Activated naive CD8-positive, alpha-beta T cell treated with anti-CD3 and anti-CD28 coated beads, Interleukin-2, amount 10 ng/mL, durations not matched to agents 7 days and 5 days (primary cell): Measurements from ENCODE around the gene PRR22. TPM values are rescaled to one million over a fixed set of nuclear protein-coding genes. Genes with fewer than 3 reads are reported as not detected.
A peak's percentile ranks its signal among the peaks of the same experiment; 100 is the strongest.

Experiments used
- ATAC-seq: fragments of 150-1000 bp; cut with Tn5 transposase; one replicate; pipeline ENCODE4 v1.10.0; 2021; ENCODE audit warnings: low read depth, moderate library complexity
- POLR2A ChIA-PET: fragments of 350-600 bp; sonication (Branson Sonifier 250); formaldehyde crosslinking; loops from one replicate; lab custom pipeline; 2021; ENCODE audit warnings: antibody characterized with exemption; lab: Charles Lee
- DNase-seq: peaks from one replicate; pipeline ENCODE4 v3.0.0; 2021
- H3K27ac Mint-ChIP-seq: one replicate; pipeline ENCODE4 v1.8.0; 2022; ENCODE audit warnings: mild to moderate bottlenecking, mixed read lengths
- H3K27me3 Mint-ChIP-seq: one replicate; pipeline ENCODE4 v1.8.0; 2022; ENCODE audit warnings: mild to moderate bottlenecking, moderate library complexity, mixed read lengths
- H3K36me3 Mint-ChIP-seq: one replicate; pipeline ENCODE4 v1.8.0; 2021; ENCODE audit warnings: mild to moderate bottlenecking, mixed read lengths
- H3K4me1 Mint-ChIP-seq: one replicate; pipeline ENCODE4 v1.8.0; 2021; ENCODE audit warnings: mixed read lengths
- H3K4me3 Mint-ChIP-seq: one replicate; pipeline ENCODE4 v1.8.0; 2022; ENCODE audit warnings: mild to moderate bottlenecking, moderate library complexity, mixed read lengths
- H3K9me3 Mint-ChIP-seq: one replicate; pipeline ENCODE4 v1.8.0; 2021; ENCODE audit warnings: mixed read lengths
- total RNA-seq, 2 experiments: library from RNA; stranded (reverse); gene quantifications; one replicate each; pipeline ENCODE4 v1.2.3, GENCODE V29; 2021

PRR22 gene
- 1 to 10 TPM; 3.8 to 4.4 TPM for total RNA-seq

DNA sequence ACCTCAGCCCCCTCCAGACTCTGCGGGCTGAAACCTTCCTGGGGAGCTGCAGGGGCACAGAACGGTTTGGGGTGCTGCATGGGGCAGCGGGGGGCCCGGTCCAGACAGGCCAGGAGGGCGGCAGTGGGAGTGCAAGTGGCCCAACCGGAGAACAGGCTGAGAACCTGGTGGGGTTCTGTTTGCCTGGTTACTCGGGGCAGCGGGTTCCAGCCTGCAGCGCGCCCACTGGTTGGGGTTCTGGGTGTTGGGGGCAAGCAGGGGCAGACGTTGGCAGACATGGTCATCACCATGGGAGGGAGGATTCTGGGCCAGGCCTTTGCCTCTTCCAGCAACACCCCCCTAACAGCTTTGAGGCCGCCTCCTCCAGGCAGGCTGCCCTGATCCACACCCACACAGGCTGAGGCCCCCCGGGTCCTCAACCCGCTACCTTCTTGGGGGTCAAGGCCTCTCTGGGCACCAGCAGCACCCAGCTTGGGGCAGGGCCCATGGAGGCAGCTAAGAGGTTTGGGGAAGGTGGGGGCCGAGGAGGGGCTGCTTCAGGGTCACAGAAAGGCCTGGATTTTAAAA, at the start of gene PRR22:
Gene PRR22, minus strand, starts transcription at position 166 of the 567 bp plus-strand sequence. Its CDS starts 86 bp downstream, at position 80.
- no peaks in the 10 kb centered on the region for H3K4me1 Mint-ChIP-seq
- POLR2A ChIA-PET: no interaction called here
- no peaks in the 10 kb centered on the region for H3K27me3 Mint-ChIP-seq
- H3K36me3 Mint-ChIP-seq: peaks cover 4% of the 10 kb centered on the region
- H3K9me3 Mint-ChIP-seq: no peaks in the 10 kb centered on the region
- no peak for ATAC-seq
- no peak for DNase-seq
- H3K27ac Mint-ChIP-seq: no peak within 1 kb of the TSS
- H3K4me3 Mint-ChIP-seq: no peak within 1 kb of the TSS

GRCh38 chr19:5832527-5833216, 48.1 kb upstream of the PRR22 start:
- H3K36me3 Mint-ChIP-seq: no peaks in the 10 kb centered on the region
- H3K9me3 Mint-ChIP-seq: no peaks in the 10 kb centered on the region
- peaks cover 6% of the 10 kb centered on the region for H3K27me3 Mint-ChIP-seq
- ATAC-seq (no peak), DNase-seq (no peak)
- H3K4me3 Mint-ChIP-seq: no peak overlapping the region
- H3K27ac Mint-ChIP-seq: no peak overlapping the region
- POLR2A ChIA-PET: no interaction called here
- H3K4me1 Mint-ChIP-seq: peaks cover 4% of the 10 kb centered on the region

GRCh38 chr19:5832061-5832460, 47.5 kb upstream of the PRR22 start:
- no peak for ATAC-seq
- Mint-ChIP-seq H3K36me3 (peaks cover 1% of the 10 kb centered on the region), H3K27ac (no peak overlapping the region), H3K27me3 (peaks cover 7% of the 10 kb centered on the region), H3K4me1 (peaks cover 4% of the 10 kb centered on the region), H3K9me3 (no peaks in the 10 kb centered on the region), H3K4me3 (no peak overlapping the region)
- DNase-seq: no peak
- POLR2A ChIA-PET: no interaction called here

DNA sequence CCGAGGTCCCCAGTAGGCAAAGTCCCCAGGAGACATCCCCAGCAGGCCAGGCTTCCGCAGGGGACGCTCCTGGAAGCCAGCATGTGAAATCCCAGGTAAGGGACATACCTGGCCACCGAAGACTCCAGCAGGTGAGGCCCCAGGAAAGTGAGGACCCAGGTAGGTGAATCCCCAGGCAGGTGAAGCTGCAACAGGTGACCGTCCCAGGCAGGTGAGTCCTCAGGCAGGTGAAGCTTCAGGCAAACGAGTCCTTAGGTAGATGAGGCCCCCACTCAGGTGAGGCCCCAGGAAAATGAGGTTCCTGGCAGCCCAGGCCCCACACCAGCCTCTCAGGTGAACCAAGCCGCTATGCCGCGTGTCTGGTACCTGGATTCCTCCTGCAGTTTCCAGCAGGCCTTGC, 46.6 kb upstream of the PRR22 start:
- POLR2A ChIA-PET: no interaction called here
- Mint-ChIP-seq H3K27me3 (peaks cover 8% of the 10 kb centered on the region), H3K36me3 (peaks cover 2% of the 10 kb centered on the region), H3K27ac (no peak overlapping the region), H3K4me1 (peaks cover 5% of the 10 kb centered on the region), H3K4me3 (no peak overlapping the region), H3K9me3 (no peaks in the 10 kb centered on the region)
- DNase-seq: no peak
- no peak for ATAC-seq

- H3K9me3 Mint-ChIP-seq: no peaks in the 10 kb centered on the region
- ATAC-seq: no peak
- no peak for DNase-seq
- H3K36me3 Mint-ChIP-seq: peaks cover 2% of the 10 kb centered on the region
- H3K27ac Mint-ChIP-seq: peak overlapping the region; percentile 64
- peaks cover 5% of the 10 kb centered on the region for H3K4me1 Mint-ChIP-seq
- peak overlapping the region; percentile 56 for H3K4me3 Mint-ChIP-seq
- POLR2A ChIA-PET: interaction anchor here (0.5 to 3.5 kb wide), 11 partner anchors 26 to 155 kb away, joined by 3 to 72 read pairs (median 6); partner anchors contain the start of genes DUS3L, NDUFA11, NRTN and RANBP3
- peaks cover 4% of the 10 kb centered on the region for H3K27me3 Mint-ChIP-seq
Observed at GRCh38 chr19:5829567-5830310, 45.2 kb upstream of the PRR22 start.

DNA sequence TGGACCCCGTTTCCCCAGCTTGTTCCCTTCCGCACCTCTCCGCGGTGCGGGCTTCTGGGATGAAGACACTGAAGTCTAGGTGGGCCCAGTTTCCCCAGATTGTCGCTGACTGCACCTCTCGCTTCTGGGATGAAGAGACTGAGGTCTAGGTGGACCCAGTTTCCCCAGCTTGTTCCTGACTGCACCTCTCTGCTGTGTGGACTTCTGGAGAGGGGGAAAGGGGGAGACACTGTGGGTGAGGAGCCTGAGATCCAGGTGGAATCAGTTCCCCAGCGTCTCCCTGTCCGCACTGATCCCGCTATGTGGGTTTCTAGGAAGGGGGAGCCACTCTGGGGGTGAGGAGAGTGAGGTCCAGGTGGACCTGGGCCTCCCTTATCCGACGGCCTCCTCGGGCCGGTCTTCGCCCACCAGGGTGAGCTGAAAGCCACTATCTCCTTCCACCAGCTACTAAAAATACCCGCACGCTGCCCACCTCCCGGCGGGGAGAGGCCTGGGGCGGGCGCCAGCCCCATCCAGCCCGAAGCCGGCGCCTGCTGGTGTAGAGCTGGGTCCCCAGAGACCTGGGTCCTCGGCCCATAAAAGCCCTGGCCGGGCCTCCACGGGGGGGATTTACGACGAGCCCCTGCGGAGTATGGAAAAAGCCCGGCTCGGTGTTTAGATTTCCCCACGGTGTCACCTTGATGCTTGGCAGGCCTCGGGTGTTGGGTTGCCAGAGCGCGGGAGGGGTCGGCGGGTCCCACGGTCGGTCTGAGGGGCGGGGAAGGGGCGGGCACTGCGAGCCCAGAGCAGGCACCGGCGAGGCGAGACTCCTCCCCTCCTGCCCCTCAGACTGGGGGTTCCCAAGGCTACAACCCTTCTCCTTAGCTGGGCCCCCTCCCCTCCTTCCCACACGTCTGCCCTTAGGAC, 44.4 kb upstream of the PRR22 start:
- peak overlapping the region; percentile 99 for H3K4me3 Mint-ChIP-seq
- POLR2A ChIA-PET: interaction anchor here (0.5 to 3.5 kb wide), 23 partner anchors 10 to 706 kb away, joined by 3 to 72 read pairs (median 6); partner anchors contain the start of genes CATSPERD, DUS3L, FUT6 and LONP1
- peaks cover 2% of the 10 kb centered on the region for H3K36me3 Mint-ChIP-seq
- DNase-seq (peak; percentile 57), ATAC-seq (no peak)
- peak overlapping the region; percentile 100 for H3K27ac Mint-ChIP-seq
- peaks cover 5% of the 10 kb centered on the region for H3K4me1 Mint-ChIP-seq
- H3K27me3 Mint-ChIP-seq: peaks cover 2% of the 10 kb centered on the region
- H3K9me3 Mint-ChIP-seq: no peaks in the 10 kb centered on the region

DNA sequence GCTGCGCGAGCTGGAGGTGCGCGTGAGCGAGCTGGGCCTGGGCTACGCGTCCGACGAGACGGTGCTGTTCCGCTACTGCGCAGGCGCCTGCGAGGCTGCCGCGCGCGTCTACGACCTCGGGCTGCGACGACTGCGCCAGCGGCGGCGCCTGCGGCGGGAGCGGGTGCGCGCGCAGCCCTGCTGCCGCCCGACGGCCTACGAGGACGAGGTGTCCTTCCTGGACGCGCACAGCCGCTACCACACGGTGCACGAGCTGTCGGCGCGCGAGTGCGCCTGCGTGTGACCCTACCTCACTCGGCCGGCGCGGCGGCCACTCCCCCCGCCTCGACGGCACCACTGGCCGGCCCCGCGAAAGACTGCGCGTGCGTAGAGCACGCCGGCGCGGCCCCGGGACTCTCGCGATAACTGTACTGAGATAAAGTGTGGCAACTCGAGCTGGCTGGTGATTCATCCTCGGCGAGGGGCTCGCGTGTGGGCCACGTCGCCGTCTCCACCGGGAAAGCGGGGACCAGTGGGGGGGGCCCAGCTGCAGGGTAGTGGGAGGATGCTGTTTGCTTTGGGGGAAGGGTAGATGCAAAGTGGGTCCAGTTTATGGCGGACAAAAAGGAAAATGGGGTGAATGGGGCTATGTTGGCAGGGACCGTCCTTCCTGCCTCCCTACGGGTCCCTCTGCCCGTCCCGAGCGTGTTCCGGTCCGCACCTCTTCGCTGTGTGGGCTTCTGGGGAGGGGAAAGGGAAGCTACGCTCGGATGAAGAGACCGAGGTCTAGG, 43.5 kb upstream of the PRR22 start:
- peaks cover 2% of the 10 kb centered on the region for H3K27me3 Mint-ChIP-seq
- H3K36me3 Mint-ChIP-seq: peaks cover 2% of the 10 kb centered on the region
- peak; percentile 99 for DNase-seq
- POLR2A ChIA-PET: interaction anchor here (0.5 to 3.5 kb wide), 27 partner anchors 11 to 707 kb away, joined by 3 to 72 read pairs (median 6); partner anchors contain the start of genes CATSPERD, DUS3L, FUT6 and LONP1
- ATAC-seq: peak; percentile 85
- peak overlapping the region; percentile 100 for H3K27ac Mint-ChIP-seq
- peaks cover 5% of the 10 kb centered on the region for H3K4me1 Mint-ChIP-seq
- H3K9me3 Mint-ChIP-seq: no peaks in the 10 kb centered on the region
- peak overlapping the region; percentile 99 for H3K4me3 Mint-ChIP-seq

DNA sequence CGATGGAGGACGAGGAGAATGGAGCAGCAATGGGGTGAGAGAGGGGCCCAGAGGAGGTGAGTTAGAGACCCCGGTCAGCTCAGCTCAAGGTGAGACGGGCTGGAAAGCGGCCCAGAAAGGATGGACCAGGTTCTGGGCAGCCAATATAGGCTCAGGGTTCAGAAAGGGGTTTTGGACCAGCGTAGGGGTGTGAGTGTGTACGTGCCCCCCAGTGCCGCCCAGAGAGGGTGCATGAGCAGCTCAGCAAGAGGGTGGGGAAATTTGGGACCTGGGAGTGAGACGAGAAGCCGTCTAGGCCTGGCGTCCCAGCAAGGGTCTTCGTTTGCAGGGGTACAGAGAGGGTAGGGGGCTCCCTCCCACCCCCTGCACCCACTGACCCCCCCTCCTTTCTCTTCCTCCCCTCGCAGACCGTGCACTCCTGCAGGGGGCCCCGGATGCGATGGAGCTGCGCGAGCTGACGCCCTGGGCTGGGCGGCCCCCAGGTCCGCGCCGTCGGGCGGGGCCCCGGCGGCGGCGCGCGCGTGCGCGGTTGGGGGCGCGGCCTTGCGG, 42.9 kb upstream of the PRR22 start:
- peak overlapping the region; percentile 95 for H3K27ac Mint-ChIP-seq
- ATAC-seq (no peak), DNase-seq (no peak)
- POLR2A ChIA-PET: interaction anchor here (0.6 to 3.5 kb wide), 23 partner anchors 11 to 207 kb away, joined by 3 to 72 read pairs (median 6); partner anchors contain the start of genes CATSPERD, DUS3L, FUT6 and LONP1
- H3K4me3 Mint-ChIP-seq: peak overlapping the region; percentile 90
- peaks cover 5% of the 10 kb centered on the region for H3K4me1 Mint-ChIP-seq
- H3K27me3 Mint-ChIP-seq: peaks cover 2% of the 10 kb centered on the region
- peaks cover 2% of the 10 kb centered on the region for H3K36me3 Mint-ChIP-seq
- H3K9me3 Mint-ChIP-seq: no peaks in the 10 kb centered on the region

DNA sequence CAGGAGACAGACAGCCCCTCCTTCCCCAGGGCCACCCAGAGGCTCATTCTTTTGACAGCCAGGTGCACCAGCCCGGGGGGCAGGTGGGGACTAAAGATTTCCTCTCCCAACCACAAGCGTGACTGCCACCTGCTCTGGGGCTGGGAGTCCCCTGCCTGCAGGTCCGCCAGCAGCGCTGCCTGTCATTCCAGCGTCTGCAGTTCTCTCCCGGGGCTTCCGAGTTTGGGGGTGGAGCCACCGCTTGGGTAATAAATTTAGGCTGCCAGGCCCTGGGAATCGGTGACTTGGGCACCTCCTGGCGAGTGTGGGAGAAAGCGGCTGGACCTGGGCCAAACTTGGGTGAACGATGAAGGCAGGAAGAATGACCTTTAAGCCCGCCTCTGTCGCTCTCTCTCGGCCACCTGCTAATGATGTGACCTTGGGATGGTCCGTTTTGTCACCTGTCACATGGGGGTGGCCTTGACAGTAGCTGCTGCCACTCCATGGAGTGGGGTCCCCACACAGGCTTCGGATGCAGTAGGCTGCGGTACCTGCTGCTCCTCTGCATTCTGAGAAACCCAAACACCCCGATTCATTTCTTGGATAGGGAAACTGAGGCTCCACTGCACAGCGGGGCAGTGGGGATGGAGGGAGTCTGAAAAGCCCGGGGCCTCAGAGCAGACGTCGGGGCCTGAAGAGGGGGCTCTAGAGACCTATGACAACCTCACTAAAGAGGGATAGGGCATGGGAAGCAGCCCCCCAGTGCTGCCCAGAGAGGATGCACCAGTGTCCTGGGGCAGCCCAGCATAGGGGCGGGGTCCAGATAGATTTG, 42.2 kb upstream of the PRR22 start:
- H3K9me3 Mint-ChIP-seq: no peaks in the 10 kb centered on the region

DNA sequence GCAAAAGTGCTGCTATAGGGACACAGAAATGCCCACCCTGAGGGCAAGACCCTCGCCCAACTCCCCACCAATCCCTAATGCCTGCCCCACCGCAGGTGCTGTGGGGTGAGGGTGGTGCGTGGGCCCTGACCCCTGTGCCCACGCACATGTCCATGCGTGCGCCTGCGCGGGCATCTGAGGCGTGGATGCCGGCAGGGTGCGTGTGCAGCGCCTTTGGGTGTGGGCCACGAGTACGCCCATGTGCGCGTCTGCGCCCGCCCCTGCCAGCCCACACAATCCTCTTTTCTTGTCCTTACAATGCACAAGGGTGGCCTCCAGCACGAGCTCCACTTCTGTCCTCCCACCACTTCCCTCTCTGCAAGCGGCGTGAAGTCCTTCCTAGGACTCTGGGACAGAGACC, 40.6 kb upstream of the PRR22 start:
- POLR2A ChIA-PET: no interaction called here
- H3K9me3 Mint-ChIP-seq: no peaks in the 10 kb centered on the region
- no peak overlapping the region for H3K27ac Mint-ChIP-seq
- no peak for ATAC-seq
- H3K4me3 Mint-ChIP-seq: no peak overlapping the region
- no peak for DNase-seq
- peaks cover 2% of the 10 kb centered on the region for H3K36me3 Mint-ChIP-seq
- H3K27me3 Mint-ChIP-seq: peaks cover 2% of the 10 kb centered on the region
- peaks cover 5% of the 10 kb centered on the region for H3K4me1 Mint-ChIP-seq

More for the DNA sequence above, 42.2 kb upstream of the PRR22 start:
- peak overlapping the region; percentile 90 for H3K4me3 Mint-ChIP-seq
- ATAC-seq (no peak), DNase-seq (no peak)
- peaks cover 5% of the 10 kb centered on the region for H3K4me1 Mint-ChIP-seq
- peaks cover 2% of the 10 kb centered on the region for H3K27me3 Mint-ChIP-seq
- peak overlapping the region; percentile 95 for H3K27ac Mint-ChIP-seq
- peaks cover 2% of the 10 kb centered on the region for H3K36me3 Mint-ChIP-seq
- POLR2A ChIA-PET: interaction anchor here (0.8 to 3.5 kb wide), 9 partner anchors 12 to 204 kb away, joined by 3 to 72 read pairs (median 10); partner anchors contain the start of genes CATSPERD, DUS3L, FUT6 and LONP1

DNA sequence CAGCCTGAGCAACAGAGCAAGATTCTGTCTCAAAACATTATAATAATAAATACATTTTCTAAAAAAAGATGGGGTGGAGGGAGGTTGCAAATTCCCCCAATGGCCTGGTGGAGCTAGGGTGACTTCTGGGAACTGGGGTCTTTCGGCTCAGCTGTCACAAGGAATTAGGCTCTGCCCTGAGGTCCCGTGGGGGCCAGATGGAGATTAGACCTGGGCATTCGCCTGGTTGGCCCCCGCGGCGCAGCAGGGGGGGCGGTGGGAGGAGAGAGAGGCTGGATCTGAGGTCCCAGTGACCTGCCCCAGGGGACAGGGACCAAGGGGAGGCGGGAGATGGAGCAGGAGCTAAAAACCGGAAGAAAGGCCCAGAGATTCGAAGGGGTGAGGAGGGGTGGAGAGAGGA, 40.2 kb upstream of the PRR22 start:
- no peak overlapping the region for H3K27ac Mint-ChIP-seq
- peaks cover 2% of the 10 kb centered on the region for H3K36me3 Mint-ChIP-seq
- no peak overlapping the region for H3K4me3 Mint-ChIP-seq
- H3K9me3 Mint-ChIP-seq: no peaks in the 10 kb centered on the region
- H3K4me1 Mint-ChIP-seq: peaks cover 5% of the 10 kb centered on the region
- no peak for DNase-seq
- peaks cover 2% of the 10 kb centered on the region for H3K27me3 Mint-ChIP-seq
- no peak for ATAC-seq
- POLR2A ChIA-PET: no interaction called here
